MV-4-11 (cell line): ENCODE data around the gene C15orf62.

Experiments
- DNase-seq: peaks from one replicate; lab custom pipeline; 2025; lab: John Stamatoyannopoulos, UW

The C15orf62 gene

GRCh38 chr15:40755812-40756208, 14.0 kb upstream of the C15orf62 start:
- no peak for DNase-seq

DNA sequence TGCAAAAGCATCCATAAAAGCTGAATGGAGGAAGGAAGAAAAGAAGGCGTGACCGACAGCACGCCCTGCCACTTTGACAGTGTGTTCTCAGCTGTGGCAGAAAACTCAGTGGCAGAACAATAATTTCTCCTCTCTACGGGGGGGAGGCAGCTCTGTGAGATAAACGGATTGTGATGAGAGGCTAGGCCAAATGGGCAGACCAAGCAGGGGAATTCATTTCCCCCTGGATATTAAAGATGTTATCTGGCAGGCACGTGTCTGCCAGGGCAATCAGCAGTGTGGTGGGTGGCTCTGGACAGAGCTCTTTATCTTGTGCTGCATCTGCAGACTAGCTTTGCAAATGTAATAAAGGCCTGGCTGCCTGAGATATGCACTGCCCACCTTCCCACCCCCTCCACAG, 12.8 kb upstream of the C15orf62 start:
- no peak for DNase-seq

GRCh38 chr15:40759961-40760360, 9.8 kb upstream of the C15orf62 start:
- no peak for DNase-seq

- DNase-seq: peak; percentile 40
These were observed 6.6 kb upstream of the C15orf62 start for GRCh38 chr15:40762919-40763800.

- DNase-seq: peak; percentile 69
These were observed 5.8 kb upstream of the C15orf62 start, which contains the start of gene GCHFR for GRCh38 chr15:40763801-40764628. Gene GCHFR, plus strand, starts transcription at chr15:40764068. Its CDS starts 113 bp downstream, at chr15:40764181.

DNA sequence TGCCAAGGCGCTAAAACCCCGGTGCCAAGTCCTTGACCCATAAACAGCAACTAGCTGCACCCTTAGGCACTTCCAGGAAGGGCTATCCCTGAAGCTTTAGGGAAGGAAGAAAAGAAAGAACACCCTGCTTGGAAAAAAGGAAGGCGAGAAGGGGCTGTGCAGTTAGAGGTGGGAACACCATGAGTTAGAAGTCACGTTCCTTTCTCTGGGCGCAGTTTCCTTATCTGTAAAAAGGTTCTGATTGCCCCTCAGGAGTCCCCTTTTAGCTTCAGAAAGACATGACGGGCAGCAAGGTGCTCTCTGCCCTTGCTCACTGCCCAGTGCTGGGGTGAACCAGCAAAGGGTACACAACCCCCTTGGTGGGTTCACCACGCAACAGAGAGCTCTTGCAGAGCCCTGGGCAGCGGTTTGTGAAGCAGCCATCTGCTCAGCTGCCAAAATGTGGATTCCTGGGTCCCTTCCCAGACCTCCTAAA, 5.1 kb upstream of the C15orf62 start:
- DNase-seq: no peak

DNA sequence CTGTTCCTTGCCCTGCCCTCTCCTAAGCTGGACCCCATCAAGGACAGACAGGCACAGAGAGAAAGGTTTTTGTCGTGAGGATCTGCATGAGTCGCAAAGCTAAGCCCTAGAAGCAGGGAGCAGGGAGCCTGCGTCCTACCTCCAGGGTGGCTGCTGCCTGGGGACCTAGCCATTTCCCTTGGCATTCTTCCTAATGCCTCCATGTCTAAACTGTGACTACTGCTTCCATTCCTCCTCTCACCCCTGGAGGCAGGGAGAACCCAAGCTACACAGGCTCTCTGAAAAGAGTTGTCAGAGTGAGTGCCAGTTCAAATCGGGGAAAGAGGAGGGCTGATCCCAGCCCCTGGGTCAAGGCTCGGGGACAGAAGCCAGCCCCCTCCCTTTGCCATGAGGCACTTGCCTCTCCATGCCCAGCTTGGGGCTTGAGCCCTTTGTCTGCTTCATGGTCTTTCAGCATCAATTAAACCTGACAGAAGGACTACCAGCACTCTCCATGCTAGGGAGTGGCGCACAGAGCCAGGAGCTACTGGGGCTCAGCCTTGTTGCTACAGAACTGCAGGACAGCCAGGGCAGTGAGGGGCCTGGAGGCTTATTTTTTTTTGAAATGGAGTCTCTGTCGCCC, 3.5 kb upstream of the C15orf62 start:
- no peak for DNase-seq

GRCh38 chr15:40766906-40767837, 2.6 kb upstream of the C15orf62 start:
- DNase-seq: no peak

GRCh38 chr15:40767838-40768500, 1.8 kb upstream of the C15orf62 start:
- DNase-seq: no peak

DNA sequence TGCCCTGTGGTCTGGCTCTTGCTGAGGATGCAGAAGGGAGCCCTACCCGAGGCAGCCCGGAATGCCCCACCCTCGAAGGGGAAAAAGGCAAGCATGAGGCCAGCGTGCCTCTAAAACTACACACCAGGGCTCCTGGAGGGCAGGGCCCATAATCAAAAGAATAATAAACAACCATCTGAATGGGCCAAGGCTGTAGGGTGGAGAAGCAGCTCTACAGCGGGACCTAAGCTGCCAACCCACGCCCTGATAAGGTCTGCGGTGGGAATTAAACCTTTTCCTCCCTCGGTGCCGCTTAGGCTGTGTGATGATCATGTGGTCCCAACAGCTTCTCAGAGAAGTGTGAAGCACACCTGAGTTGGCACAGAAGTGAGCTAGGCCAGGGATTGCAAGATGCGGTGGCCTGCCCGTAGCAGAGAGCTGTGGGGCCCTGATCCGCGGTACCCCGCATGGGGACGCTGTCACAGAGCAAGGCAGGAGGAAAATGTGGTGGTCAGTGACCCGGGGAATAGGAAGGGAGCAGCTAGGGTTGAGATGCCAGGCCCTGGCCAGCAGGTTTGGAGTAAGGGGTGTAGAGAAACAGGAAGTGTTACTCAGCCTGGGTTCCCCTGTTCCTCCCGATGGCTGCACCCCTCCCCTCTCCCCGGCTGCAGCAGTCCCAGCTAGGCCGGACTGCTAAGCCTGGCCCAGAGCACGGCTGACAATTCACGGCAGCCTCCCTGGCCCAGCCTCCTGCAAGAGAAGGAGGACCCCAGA, 1.1 kb upstream of the C15orf62 start:
- no peak for DNase-seq

- no peak for DNase-seq
These were observed 454 bp downstream of the C15orf62 start for GRCh38 chr15:40770147-40770721.

DNA sequence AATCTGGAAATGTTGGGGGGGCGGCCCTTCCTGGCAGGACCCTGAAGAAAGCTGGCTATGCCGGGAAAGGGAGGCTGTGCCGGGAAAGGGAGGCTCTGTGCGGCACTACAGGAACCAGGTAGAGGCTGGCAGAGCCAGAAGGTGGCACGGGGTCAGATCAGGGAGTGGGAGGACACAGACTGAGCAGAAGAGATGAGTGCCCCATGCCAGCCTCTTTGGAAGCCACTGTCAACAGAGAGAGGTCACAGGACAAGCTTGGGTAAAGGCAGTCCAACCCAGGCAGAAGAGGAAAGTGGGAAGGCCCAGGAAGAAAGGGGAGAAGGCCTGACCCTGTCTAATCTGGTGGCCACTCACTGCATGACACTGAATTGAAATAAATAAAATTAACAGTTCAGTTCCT, 1.5 kb downstream of the C15orf62 start:
- no peak for DNase-seq

DNA sequence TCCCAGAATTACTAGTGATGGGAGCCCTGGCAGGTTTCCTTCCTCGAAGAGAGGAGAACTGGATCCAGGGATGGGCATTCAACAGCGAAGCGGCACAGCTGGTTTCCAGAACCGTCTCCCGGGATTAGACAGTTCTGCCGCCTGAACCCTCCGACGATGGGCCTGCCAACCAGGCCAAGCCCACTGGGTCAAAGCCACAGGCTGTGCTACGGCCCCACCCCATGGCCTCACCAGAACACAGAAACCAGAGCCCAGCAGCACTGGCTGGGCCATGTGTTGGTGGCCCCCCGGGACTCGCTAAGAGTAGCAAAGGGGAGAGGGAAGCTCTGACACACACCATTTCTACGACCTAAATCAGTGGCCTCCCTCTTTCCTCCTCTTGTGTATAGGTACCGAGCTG, 2.2 kb downstream of the C15orf62 start:
- no peak for DNase-seq

DNA sequence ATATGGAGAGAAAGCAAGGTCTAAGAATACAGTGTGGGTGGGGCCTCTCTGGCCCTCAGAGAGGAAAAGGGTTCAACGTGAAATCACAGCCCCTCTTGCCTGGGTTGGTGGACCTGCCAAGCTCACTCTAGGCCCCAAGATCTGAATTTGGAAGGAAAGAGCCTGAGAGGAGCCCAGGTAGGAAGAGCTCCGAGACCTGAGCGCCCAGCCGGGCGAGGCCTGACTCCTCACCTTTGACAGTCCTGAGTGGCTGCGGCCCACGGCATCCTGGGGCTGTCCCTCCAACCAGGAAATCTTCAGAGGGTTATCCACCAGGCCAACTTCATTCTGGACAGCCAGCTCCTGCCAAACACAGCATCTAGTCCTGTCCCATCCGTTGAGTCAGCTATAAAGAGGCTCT, 3.7 kb downstream of the C15orf62 start:
- no peak for DNase-seq

DNA sequence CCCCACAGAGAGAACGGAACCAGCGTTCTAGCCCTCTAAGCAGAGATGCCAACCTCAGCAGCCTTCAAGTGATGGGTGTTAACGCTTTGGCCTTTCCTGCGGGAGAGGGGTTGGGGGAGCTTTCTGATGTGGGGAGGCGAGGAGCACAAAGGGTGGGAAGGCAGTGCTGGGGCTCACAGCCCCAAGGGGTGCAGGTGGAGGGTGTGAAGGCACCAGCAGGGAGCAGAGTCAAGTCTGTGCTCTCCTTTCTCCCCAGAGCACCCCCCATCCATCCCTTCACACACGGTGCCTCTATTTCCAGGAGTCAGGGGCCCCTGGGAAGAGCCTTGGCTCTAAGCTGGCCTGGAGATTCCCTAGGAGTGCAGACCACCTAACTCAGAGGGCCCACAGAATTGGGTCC, 4.1 kb downstream of the C15orf62 start:
- no peak for DNase-seq

- no peak for DNase-seq
These were observed 5.2 kb downstream of the C15orf62 start for GRCh38 chr15:40775007-40775406.

DNA sequence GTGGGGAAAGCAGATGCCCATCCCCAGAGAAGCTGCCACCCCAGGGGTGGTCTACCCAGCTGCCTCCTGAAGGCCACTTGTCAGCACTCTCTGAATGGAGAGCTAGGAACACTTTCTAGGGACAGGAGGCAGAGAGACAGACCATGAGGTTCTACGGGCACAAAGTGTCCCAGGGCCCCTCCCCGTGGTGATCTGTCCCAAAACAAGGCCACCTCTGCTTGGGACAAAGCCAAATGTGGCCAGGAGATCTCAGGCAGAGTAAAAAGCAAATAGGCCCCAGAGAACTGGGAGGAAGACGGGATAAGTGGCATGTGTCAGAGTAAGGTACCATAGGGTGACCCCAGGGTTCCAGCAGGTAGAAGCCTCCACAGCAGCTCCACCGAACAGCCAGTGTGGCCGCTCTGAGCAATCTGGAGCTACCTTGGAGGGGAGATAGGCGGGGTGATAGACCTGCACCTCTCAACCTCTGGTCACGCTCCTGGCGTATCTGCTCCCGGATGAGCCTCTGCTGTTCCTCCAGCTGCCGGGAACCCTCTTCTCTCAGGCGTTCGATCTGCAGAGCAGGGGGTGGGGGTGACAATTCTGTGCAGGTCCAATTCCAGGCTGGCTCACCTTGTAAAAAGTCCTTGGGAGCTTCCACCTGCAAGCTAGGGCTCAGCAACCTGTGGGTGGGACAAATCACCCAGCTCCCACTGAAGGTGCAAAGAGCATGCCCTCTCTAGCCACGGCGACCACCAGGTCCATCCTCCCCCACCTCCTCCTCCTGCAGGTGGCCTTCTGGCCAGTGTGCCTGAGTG, 6.2 kb downstream of the C15orf62 start:
- DNase-seq: no peak

DNA sequence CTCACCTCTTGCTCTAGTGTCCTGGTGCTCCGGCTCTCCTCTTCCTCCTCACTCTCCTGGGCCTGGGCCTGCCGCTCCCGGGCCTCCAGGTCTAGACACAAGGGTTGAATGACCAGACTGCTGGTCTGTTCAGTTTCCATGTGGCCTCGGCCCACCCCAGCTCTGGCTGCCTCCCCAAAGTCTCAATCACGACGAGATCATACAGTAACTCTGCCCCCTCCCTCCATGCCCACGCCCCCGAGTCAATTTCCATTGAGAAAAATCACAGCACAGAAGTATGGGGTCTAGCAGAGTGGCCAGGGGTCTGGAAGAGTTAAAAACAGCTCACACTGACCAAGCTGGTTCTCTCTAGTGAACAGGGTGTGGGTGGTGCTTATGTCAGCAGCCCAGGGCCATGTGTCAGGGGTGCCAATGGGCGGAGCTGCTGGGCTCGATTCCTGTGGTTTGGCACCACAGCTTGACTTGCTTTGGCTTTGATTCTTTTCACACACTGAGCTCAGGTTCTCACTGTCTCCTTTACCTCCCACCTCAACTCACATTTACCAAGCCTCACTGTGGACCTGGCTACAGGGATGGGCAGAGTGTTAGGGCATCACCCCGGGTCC, 6.9 kb downstream of the C15orf62 start:
- no peak for DNase-seq
